Right renal pelvis (tissue), 4 donors: ENCODE results near the gene MOCOS. TPM values are rescaled to one million over a fixed set of nuclear protein-coding genes. Genes with fewer than 3 reads are reported as not detected.

Source experiments
- DNase-seq, 4 donors: peaks; one replicate each; pipeline ENCODE4 v3.0.0-alpha.2; 2013; ENCODE audit warnings: low read depth in 4 of 4, low spot score in 3 of 4, missing footprints in 1 of 4
- polyA plus RNA-seq, 4 donors: library from polyadenylated mRNA; unstranded; fragments of 120-200 nt; gene quantifications; one replicate each; pipeline ENCODE4 v1.2.1, GENCODE V29; 2013; ENCODE audit not compliant: insufficient read length in 4 of 4

The MOCOS gene
- polyA plus RNA-seq, 4 donors, result 0.40 to 1.1 (median 0.82) TPM

DNA sequence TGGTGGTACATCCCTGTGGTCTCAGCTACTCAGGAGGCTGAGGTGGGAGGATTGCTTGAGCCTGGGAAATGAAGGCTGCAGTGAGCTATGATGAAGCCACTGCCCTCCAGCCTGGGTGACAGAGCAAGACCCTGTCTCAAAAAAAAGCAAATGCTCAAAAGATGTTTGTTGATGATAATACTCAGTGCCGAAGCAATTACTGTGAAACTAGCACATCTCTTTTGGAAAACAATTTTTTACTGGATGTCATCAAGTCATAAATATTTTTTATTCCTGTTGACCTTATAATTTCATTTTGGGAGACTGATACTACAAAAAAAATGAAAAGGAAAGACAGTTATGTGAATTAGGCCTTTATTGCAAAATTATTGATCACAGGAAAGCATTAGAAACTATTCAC lies 75.7 kb downstream of the MOCOS start:
- no peak for DNase-seq

GRCh38 chr18:36264283-36264682 lies 77.0 kb downstream of the MOCOS start:
- no peak for DNase-seq

DNA sequence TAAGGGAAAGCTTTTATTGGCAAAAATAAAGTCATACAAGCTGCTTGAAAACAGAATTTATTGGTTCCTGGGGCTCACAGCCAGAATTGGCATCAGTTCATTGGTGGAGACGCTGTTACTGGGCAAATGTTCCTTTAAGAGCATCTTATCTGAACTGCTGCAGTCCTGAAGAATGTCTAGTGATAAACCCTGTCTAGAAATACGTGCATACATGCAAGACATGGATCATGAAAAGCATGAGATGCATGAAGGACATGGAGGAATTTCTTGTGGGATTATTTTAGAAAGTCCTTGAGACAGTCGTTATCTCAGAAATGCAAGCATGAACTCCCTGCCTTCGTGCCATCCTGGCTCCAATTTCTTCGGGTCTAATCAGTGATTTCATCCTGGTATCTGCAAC lies 77.7 kb downstream of the MOCOS start:
- no peak for DNase-seq

GRCh38 chr18:36269157-36269556 lies 81.9 kb downstream of the MOCOS start:
- no peak for DNase-seq

DNA sequence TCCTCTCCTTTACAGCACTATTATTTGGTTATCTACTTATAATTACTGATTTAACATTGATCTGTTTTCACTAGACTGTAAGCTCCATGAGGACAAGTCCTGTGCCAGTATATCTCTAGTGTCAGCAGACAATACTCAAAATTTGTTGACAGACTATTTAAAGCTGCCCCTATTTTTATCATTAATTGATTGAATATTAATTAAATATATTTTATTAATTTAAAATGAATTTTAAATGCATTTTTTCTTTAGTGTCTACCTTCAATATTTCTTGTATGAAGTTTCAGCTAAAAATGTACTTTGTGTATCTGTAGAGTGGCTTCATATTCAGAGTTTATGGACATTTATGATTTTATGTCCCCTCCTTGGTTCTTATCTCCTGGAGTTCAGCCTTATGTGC lies 83.9 kb downstream of the MOCOS start:
- DNase-seq, result no peak

- DNase-seq, result no peak
Measured at GRCh38 chr18:36273347-36273746, 86.0 kb downstream of the MOCOS start.

- no peak for DNase-seq
Measured at GRCh38 chr18:36274083-36274715, 86.9 kb downstream of the MOCOS start.

- DNase-seq, result no peak
Measured at GRCh38 chr18:36275561-36275960, 88.3 kb downstream of the MOCOS start.

- no peak for DNase-seq
Measured at GRCh38 chr18:36279001-36279400, 91.7 kb downstream of the MOCOS start.

GRCh38 chr18:36281936-36282335 lies 94.6 kb downstream of the MOCOS start:
- no peak for DNase-seq

- no peak for DNase-seq
Measured at GRCh38 chr18:36283448-36283847, 96.2 kb downstream of the MOCOS start.

- no peak for DNase-seq
Measured at GRCh38 chr18:36284268-36284667, 97.0 kb downstream of the MOCOS start.

DNA sequence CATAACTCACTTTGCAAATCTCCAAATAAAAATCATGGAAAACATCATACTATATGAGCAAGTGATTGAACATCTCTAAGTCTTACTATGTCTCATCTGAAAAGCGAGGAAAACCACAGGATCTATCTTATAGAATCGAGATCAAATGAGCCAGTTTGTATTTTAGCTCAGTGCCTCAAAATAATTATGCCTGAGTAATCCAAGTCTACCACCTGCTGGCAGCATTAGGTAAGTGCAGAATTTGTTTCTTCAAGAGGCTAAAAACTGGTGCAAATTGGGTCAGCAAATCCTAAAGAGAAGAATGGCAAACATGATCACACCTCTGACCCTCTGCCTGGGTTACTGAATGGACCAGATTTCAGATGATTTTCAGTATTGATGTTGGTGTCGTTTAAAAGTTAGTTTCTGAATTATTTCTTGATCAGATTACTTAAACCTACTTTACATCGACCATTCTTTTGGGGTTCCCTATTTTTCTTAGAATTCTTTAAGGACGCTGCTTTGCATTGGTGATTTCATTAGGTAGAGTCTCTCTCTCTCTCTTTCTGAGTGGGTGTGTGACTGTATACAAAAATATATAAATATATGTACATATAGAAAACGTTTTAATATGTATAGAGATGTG lies 97.5 kb downstream of the MOCOS start:
- DNase-seq, result peak in 2 of 4 donors; percentile 43 to 52

DNA sequence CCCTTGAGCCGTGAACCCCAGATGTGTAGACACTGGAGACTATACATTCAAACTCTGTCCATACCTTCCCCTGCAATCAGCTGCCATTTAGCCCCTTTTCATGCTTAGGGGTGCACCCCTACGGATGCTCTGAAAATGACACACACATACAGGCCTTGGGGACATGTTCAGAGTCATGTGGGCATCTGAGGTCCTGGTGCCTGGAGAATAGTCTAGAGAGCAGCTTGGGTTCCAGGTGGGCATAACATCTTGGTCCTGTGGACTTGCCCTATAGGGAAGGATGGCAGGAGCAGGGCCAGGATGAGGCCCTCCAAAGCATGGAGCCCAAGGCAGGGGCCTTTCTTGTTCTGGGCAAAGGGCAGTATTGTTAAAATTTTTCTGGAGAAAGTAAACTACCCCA lies 100.4 kb downstream of the MOCOS start:
- no peak for DNase-seq

GRCh38 chr18:36288689-36289088 lies 101.4 kb downstream of the MOCOS start:
- DNase-seq, result no peak

GRCh38 chr18:36294031-36294430 lies 106.7 kb downstream of the MOCOS start:
- no peak for DNase-seq

DNA sequence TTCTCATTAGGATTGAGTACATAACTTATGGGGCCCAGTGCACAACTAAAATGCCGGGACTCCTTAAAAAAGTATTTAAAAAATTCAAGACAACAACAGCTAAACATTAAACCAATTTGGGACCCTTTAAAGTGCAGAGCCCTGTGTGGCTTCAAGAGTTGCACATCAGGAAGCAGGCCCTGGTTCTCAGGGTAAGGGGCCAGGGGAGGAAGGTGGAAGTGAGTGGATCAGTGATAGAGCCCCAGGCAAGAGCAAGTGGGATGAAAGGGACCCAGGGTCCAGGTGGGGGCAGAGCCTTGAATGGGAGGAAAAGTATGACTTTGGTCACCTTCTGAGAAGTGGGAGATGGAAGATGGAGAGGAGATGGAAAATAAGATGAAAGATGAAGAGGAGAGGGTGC lies 107.9 kb downstream of the MOCOS start:
- no peak for DNase-seq

DNA sequence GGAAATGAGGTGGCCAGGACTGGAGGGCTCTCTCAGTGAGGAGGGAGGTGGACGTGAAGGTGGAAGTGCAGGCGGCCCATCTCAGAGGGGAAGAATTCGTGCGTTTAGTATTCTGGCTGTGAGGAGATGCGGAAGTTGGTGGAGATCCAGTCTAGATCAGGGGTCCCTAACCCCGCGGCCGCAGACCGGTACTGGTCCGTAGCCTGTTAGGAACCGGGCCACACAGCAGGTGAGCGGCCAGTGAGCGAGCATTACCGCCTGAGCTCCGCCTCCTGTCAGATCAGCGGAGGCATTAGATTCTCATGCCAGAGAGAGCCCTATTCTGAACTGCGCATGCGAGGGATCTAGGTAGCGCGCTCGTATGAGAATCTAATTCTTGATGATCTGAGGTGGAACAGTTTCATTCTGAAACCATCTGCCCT lies 108.6 kb downstream of the MOCOS start:
- DNase-seq, result no peak

GRCh38 chr18:36296650-36297416 lies 109.5 kb downstream of the MOCOS start:
- no peak for DNase-seq

GRCh38 chr18:36297417-36298125 lies 110.3 kb downstream of the MOCOS start, which contains the start of gene FHOD3:
Gene FHOD3 (plus strand): TSS chr18:36297713. CDS start chr18:36297836, 123 bp downstream.
- DNase-seq, result peak in 1 of 4 donors; percentile 67

- DNase-seq, result no peak
Measured at GRCh38 chr18:36298126-36298741, 110.9 kb downstream of the MOCOS start.
